Middle frontal gyrus (tissue), 1 donor: ENCODE data around the gene XKR7.
A peak's percentile ranks its signal among the peaks of the same experiment; 100 is the strongest.

Experiments
- DNase-seq: peaks from one replicate; pipeline ENCODE4 v3.0.0-alpha.2; 2015; ENCODE audit warnings: low spot score; ENCODE audit errors: extremely low spot score

XKR7 gene

DNA sequence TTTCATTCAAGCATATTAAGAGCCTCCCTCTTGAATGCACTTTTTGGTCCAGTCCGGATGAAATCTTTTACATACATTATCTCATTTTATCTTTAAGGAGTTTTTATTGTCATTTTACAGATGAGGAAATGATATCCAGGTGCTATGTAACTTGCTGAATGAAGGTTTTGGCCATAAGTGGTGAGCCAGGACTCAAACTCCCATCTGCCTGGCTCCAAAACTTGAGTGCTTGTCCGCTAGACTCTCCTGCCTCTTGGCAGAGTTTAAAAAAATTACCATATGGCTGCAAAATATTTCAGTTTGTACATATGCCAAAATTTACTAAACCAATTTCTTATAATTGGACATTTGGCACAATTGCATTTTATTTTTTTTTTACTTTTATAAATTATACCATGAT, 28.3 kb upstream of the XKR7 start:
- no peak for DNase-seq

DNA sequence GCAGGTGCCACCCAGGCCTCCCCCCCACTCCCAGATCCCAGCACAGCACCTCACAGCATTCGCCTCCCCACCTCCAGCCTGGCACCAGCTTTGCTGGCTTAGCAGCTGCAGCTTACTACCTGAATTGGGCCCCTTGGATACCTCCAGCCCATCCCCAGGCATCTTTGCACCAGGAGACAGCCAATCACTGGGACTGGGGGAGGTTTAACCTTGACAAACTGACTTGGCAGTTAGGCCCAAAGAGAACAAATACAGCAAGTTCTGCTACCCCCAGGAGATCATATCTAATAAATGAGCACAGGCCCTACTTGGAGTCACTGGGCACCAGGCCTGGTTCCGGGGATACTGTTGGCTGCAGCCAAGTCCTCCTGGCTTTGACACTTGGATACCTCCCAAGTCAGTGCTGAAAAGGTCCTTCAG, 24.9 kb upstream of the XKR7 start:
- DNase-seq: no peak

DNA sequence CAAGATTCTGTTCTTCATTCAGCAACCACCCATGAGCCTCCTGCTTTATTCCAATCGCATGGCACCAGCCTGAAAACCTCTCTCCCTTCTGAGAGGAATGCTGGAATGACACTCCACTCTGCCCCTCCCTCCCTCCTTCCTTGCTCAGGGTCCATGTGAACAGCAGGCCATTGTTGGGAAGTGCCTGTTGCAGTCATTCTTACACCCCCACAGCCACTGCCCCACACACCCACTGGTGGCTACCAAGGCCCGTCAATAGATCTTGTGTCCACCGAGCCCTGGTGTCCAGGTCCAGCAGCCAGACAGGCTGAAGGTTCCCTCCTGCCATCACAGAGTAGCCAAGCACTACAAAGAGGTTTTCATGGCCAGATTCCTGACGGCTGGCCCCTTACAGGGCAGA, 22.6 kb upstream of the XKR7 start:
- DNase-seq: no peak

DNA sequence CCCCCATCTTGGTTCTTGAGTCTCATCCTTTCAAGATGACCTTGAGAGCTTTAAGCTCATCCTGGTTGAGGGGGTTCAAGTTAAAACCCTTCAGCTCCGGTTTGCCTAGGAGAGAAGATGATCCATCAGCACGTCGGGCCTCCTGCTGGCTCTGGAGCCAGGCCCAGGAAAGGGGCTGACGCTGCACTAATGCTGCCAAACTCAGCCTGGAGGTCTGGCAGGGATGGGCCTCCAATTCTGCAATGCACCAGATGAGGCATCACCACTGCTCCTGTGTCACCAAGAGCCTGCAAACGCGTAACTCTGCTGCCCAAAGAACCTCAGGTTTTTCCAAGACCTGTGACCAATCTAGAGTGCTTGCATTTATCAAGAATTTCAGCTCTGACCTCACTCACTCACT, 22.2 kb upstream of the XKR7 start:
- no peak for DNase-seq

DNA sequence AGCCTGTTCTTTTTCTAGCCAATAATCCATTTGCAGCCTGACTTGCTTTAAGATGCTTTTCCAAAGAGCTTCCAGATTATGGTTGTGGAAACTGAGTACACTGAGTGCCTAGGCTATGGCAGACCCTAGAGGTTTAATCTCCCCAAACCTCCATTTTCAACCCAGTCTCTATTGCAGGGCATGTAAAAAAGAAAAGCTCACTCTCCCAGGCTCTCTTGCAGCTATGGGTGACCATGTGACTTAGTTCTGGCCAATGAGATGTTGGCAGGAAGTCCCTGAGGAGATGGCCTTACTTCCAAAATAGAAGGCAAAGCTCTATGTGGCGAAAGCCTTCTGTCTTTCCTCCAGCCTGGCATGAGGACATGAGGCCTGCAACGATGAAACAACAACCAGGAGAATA, 19.9 kb upstream of the XKR7 start:
- DNase-seq: no peak

DNA sequence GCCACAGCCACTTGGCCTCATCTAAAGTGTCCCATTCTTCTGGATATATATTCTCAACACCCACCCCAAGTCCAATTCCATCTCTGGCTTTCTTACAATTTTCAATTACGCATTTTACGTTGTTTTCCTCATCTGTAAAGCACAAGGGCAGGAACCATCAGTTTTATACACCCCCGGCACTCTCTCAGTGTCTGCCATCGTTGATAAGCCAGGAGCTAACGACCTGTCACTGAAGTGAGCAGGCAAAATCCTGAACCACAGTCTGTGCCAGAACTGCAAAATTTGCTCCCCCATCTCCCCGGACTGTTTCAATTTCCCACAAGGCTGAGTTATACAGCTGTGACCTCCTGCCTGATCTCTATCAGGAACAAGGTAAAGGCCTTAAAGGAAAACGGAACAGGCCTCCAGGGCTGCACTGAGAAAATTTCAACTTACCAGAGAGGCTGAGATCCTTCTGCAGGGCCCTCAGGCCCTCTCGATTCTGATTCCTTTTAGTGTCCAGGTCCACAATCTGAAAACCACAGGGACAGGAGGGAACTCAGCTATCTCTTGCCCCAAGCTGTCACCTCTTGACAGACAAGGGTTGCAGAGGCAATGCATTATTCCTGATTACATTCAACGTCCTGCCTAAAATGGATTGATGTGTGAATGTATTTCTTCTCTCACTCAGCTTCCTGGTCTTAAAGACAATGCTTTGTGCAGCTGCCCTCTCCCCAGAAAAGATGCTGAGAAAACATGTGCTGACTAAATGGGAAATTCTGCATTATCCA, 17.9 kb upstream of the XKR7 start:
- no peak for DNase-seq

DNA sequence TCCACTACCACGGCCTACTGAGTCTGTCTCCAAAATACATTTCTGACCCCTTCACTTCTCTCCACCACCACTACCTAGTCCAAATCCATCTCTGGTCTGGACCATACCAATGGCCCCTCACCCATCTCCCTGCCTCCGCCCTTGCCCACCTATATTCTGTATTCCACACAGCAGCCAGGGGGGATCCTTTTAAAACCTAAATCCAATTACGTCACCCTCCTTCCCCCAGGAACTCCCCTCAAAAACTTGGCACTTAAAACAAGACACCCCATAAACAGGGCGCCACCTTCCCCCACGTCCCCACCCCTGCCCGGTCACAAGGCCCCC, 16.8 kb upstream of the XKR7 start:
- DNase-seq: no peak

DNA sequence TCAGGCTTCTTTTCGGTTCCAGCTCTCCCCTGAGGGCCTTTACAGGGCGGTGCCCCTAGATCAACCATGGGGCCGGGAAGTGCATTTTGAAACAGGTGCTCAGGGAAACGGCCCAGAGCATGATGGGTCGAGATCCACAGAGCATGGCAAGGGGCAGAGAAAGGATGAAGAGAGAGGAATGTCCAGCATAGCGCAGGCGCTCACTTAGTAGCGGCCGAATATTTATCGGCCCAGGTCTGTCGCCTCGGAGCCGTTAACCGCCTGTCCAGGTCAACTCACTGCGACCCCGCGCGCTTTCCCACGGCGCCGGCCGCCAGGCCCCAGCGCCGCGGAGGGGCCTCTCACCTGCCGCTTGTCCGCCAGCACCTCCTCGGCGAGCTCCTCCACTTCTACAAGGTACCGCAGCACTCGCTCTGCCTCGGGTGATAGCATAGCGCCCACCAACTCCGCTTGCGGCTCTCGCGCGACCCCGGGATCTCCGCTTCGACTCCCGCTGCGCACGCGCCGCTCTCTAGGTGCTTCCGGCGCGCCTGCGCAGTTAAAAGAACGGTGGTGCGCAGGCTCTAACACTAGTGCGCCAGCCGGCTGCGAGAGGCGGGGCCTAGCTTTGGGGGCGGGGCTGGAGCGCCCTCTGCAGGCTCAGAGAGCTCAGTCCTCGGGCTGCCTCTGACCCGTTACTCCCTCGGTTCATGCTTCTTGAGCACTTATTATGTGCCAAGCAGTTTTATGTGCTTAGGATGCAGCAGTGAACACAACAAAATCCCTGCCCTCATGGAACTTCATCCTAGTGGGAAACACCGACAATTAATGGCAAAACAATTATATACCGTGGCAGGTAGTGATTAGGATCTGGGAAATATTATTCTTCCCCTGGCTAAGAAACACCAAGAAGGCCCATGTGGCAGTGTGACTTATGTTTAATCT, 16.2 kb upstream of the XKR7 start, which contains the start of gene PDRG1:
PDRG1 (minus strand) TSS at position 517 of the 924 bp plus-strand sequence; CDS start at position 432, 85 bp downstream.
- peak; percentile 93 for DNase-seq

DNA sequence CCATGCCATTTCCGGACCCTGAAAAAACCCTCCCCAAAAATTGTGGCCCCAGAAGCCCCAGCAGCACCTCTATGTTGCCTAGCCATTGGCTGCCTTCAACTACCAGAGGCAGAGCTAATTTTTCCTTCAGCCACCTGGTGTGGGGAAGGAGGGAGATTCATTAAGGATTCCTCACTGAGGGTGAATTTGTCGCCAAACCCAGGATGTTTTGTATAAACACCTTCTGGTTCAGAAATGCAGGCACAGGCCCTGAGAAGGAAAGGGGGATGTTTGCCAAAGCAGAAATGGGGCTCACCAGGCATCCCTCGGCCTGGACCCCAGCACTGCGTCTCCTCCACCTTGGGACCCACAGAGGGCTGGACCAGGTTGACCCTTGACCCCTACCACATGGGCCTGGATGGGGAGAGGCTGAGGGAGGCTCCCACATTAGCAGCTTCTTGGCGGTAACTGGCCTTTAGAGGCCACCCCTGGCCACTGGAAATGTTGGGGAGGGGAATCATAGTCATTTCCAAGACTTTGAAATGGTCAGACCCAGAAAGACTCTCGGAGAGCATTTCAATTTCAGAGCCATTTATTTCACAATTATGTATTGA, 14.3 kb upstream of the XKR7 start:
- DNase-seq: no peak

DNA sequence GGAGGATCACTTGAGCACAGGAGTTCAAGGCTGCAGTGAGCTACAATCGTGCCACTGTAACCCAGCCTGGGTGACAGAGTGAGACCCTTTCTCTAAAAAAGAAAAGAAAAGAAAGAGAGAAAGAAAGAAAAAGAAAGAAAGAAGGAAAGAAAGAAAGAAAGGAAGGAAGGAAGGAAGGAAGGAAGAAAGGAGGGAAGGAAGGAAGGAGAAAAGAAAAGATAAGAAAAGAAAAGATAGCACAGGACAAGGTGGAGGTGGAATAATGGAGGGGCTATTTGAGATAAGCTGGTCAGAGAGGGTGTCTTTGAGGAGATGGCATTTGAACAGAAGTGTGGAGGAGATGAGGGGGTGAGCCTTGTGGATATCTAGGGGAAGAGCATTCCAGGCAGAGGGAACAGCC, 13.5 kb upstream of the XKR7 start:
- DNase-seq: no peak

DNA sequence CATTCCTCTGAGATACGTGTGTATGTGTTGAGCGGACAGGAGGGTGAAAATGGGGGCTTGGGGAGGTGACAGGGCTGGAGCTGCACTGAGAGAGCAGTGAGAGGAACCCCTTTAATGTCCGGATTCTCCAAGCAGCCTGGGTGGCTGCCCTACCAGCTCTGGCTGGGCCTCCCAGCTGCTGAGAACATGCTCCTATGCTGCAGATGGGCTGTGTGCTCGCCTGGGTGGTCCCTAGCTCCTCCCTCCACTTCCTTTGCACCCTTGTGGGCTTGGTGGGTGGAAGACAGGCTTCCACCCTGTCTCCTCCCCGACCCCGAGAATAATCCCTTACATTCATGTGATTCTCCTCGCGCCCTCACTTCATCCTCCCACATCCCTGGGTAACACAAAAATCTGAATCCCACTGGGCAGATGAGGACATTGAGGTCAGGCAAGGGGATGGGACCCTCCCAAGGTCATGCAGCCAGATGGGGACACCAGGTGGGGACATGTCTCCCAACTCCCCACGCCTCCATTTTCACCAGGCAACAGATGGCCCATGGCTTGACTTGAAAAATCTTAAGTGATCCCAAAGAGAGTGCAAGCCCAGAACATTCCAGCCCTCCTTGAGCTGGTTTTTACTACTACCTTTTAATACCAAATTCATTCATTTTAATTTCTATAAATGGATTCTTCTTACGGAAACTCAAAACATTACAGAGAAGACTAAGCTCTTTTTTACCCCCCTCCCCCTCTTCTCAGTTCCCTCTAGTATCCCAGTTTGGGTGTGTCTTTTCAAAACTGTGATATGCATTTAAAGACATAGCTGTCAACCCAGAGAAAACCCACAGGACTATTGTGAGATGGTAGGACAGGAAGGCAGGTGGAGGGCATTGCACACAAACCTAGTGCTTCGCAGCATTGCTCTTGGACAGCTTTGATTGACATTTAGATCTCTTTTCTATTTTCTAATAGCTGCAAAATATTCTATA, 11.1 kb upstream of the XKR7 start:
- DNase-seq: no peak

DNA sequence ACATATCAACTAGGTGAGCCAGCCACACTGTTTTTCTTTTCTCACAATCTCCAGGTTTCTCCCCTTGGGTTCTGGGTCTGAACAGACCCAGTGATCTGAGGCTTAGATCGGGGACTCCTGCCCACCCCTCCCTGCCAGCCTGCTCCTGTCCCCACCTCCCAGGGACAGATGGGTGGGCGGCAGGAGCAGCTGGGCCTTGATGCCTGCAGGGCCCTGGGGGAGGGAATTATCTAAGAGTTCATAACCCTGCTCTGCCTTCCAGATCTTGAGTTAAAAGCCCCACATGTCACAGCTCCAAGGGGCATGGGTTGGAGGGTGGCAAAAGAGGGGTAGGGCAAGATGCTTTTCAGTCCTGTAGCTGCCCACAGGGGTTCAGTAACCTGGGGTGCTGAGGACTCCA, 5.2 kb upstream of the XKR7 start:
- DNase-seq: no peak

DNA sequence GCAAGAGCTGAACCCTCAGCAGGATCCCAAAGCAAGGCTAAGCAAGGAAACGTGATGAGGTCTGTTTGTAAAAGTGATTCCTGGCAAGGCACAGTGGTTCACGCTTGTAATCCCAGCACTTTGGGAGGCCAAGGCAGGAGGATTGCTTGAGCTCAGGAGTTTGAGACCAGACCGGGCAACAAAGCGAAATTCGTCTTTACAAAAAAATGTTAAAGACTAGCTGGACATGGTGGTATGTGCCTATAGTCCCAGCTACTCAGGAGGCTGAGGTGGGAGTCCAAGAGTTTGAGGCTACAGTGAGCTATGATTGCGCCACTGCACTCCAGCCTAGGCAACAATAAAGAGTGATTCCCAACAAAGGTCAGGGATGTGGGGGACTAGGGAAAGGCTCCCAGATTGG, 4.1 kb upstream of the XKR7 start:
- no peak for DNase-seq

DNA sequence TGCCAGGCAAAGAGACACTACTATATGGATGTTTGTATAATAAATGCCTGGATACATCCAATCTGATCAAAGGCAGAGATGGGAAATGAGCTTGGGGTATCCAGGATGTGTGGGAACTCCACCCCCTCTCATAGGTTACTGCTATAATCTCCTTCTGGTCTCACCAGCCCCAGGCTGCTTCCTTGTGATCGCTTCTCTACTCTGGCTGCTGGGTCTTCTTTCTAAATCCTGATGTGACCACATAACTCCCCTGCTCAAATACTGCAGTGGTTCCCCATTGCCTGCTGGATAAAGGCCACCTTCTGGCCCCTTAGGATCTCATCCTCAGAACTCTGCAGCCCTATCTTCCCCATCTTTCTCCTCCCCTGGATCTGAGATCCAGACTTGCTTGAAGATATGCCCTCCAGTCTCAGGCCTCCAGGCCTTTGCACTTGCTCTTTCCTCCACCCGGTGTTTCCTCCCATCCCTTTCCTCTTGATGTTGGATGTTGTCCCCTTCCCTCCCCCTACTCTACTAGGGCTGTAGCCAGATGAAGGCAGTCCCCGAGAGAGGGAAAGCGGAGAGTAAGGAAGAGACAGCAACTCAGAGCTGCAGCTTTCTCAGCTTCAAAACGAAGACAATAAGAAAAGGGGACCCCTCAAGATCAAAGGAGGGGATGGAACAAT, 828 bp upstream of the XKR7 start:
- DNase-seq: no peak

DNA sequence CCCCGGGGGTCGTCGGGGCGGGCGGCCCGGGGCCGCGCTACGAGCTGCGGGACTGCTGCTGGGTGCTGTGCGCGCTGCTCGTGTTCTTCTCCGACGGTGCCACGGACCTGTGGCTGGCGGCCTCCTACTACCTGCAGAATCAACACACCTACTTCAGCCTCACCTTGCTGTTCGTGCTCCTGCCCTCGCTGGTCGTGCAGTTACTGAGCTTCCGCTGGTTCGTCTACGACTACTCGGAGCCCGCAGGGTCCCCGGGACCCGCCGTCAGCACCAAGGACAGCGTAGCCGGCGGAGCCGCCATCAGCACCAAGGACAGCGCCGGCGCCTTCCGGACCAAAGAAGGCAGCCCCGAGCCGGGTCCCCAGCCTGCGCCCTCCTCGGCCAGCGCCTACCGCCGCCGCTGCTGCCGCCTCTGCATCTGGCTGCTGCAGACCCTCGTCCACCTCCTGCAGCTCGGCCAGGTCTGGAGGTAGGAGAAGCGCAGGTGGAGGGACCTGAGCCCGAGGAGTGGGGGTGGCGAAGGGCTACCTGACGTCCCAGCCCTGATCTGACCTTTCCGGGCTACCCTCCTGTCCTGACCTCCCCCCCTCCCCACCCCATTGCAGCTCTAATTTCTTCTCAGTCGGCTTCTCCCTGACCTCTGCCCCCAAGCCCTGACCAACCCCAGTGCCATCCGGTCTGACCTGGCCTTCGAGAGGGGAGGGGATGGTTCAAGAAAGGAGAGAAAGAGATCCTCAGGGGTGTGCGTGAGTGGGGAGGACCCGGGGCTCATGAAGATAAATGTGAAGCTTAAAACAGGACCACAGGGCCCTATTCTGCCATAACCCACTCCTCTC, 558 bp downstream of the XKR7 start:
- no peak for DNase-seq

DNA sequence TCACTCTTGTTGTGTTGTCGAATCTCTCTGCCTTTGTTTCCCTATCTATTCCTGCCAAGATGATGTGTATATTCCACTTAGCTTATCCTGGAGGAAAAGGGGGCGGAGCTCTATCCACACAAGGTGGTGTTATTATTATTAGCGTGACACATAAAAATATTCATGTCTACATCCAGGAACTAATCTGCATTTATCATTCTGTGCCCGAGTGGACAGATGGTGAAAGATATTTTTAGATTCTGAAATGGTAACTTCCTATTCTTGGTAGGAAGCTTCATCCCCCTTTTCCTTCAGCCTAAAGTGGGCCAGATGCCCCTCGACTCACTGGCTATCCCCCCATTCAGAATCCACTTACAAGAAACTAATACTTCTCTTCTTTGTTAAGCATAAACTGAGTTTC, 2.0 kb downstream of the XKR7 start:
- DNase-seq: no peak

DNA sequence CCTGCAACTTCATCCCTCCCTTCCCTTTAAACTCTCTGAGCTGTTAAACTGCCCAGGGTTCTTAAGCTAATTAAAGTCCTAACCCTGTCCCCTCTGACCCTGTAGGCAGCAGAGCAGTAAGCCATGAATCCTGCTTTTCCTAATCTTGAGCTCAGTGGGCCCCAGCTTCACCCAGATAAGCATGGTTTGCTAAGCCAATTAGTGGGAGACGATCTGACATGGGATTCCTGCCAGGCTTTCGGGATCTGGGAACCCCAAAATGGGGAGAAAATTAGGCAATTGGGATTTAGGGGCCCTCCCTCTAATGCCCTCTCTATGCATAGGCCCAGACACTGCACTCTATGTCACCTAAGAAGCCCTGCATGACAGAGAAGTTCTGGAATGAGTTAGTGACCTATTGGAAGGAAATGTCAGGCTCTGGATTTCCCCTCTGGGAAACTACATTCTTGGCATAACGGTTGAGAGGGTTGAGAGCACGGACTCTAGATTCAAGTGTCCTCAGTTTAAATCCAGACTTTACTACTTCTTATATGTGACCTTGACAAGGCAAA, 4.6 kb downstream of the XKR7 start:
- DNase-seq: no peak

DNA sequence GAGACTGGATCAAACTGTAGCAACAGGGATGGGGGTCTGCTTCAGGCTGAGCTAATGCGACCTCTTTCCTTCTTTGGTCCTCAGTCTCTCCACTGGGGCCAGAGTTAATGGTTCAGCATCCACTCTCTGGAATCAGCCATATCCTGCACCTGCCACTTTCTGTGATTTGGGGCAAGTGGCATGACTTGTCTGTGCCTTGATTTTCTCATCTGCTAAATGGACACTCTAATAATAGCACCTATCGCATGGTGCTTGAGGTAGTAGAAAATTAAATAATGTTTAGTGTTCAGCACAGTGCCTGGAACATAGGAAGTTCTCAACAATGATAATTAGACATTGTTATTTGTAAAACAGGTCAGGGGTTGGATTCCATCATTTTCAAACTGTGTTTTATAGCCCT, 6.3 kb downstream of the XKR7 start:
- no peak for DNase-seq

DNA sequence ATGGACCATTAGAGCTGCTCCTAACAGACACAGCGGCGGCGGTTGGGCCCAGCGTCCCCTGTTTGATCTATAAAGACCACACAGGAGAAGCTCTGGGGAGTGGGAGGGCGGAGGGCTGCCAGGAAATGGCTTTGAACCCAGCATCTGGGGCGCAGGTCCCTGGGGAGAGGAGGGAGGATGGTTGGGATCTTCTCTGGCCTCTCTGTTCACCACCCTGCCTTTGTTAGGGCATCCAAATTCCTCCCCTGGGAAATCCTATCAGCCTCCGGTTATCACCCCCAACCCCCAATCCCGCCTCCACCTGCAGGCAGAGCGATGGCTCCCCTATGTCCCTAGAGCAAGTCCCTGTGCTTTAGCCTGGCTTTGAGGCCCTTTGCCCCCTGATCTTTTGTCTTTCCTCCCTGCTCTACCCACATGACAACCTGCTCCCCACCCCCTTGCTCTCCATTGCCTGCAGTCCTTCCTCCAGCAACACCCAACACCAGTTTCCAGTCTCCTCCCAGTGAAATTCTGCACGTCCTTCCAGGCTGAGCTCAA, 7.1 kb downstream of the XKR7 start:
- DNase-seq: no peak
